GM19035 (cell line): ENCODE data around the gene CDV3.
A peak's percentile ranks its signal among the peaks of the same experiment; 100 is the strongest.

Source experiments
- ATAC-seq: cut with Tn5 transposase; IDR thresholded peaks from one replicate; pipeline ENCODE4 v1.9.1; 2021; ENCODE audit not compliant: unreplicated experiment

CDV3 gene

DNA sequence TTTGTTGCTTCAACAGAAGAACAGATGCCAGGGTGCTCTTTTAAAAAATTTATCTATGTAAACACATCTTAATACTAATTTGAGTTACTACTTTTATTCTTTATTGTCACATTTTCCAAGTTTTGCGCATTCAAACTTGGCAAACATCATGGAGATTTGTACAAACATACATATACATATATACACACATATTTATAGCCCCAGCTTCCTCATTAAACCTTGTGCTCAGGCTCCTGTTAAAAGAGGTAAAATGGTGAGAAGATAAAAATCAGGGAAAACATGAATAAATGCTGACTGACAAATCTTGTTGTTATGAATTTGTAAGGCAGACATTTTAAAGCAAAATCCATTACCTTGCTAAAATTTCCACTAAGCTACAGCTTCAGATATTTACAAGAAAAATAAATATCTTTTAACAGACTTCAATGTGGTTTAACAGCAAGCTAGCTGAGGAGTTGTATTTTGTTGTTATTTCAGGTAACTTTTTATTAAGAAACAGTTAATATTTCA lies 27.1 kb downstream of the CDV3 start:
- ATAC-seq: no peak

DNA sequence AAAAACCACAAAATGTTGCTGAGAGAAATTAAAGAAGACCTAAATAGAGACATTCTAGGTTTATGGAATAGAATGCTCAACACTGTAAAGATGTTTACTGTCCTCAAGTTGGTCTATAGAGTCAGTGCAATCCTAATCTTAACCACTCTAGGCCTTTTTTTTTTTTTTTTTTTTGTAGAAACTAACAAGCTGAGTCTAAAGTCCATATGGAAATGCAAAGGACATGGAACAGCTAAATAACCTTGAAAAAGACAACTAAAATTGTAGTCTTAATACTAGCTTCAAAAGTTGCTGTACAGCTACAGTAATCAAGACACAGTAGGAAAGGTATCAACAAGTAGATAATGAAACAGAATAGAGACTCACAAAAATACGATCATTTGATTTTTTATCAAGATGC lies 32.9 kb downstream of the CDV3 start:
- no peak for ATAC-seq

GRCh38 chr3:133606902-133607301 lies 33.4 kb downstream of the CDV3 start:
- ATAC-seq: no peak

GRCh38 chr3:133607816-133608215 lies 34.3 kb downstream of the CDV3 start:
- ATAC-seq: no peak

DNA sequence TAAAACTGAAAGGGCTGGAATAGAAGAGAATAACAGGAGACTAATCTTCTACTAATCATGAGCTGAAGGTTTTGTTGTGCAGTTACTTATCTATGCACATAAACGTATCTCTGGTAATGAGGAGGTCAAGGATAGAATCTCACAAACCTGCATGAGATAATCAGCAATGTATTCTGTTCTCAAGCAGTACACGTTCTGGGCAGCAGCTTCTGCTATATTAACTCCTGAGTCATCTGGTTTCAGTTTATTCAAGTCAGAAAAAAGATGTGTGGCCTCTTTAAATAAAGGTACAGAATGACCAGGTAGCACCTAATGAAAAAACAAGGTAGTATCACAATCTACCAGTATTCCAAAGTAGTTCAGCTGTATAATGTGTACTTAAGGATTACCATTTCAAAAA lies 34.9 kb downstream of the CDV3 start:
- no peak for ATAC-seq

DNA sequence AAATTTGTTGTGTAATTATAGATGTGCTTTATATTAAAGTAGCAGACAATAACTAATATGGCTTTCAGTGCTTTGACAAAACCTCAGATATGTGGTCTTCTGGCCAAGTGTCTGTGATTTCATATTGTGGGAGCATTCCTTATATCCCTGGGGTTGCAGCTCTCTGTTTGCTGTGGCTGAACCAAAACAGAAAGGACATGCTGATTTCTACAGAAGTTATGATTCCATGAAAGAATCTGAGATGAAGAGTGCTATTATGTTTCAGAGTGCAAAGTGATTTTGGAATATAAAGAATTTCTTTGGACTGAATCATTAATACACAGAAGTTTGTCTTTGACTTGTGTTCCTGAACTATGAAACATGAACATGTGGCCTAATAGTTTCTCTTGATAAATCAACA lies 36.5 kb downstream of the CDV3 start:
- no peak for ATAC-seq

- no peak for ATAC-seq
Measured at GRCh38 chr3:133611534-133611933, 38.0 kb downstream of the CDV3 start.

DNA sequence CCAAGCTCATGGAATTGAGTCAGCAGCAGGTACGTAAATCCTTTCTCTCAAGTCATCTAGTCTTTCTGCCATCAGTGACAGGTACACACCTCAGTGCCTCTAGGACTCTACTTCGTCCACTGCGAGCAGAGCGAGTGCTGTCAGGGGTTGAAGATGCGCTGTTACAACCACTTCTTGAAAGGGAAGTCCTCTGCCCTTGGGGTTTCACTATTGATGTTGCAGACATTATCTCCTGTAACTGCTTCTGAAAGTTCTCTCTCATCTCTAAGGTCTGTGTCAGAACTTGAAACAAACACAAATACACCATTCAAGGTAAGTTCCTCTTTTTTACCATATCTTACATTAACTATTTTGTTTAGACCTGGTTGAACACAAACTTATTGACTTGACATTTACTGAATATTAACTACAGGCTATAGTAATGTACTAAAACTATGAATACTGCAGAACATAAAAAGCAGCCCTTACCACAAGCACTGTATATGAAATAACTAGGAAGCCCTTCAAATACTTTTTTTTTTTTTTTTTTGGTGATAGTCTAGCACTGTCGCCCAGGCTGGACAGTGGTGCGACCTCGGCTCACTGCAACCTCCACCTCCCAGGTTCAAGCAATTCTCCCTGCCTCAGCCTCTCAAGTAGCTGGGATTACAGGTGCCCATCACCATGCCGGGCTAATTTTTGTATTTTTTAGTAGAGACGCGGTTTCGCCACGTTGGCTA lies 46.7 kb downstream of the CDV3 start:
- ATAC-seq: peak; percentile 100

- no peak for ATAC-seq
Measured at GRCh38 chr3:133627789-133628188, 54.3 kb downstream of the CDV3 start.

- ATAC-seq: no peak
Measured at GRCh38 chr3:133629146-133629545, 55.7 kb downstream of the CDV3 start.

DNA sequence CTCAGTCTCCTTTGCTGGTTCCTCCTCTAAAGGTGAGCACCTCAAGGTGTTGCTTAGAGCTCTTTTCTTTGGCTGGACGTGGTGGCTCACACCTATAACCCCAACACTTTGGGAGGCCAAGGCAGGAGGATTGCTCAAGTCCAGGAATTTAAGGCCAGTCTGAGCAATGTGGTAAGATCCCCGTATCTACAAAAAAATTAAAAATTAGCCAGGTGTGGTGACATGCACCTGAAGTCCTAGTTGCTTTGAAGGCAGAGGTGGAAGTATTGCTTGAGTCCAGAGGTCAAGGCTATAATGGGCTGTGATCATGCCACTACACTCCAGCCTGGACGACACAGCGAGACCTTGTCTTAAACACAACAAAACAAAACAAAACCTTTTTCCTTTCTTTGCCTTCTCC lies 60.0 kb downstream of the CDV3 start:
- ATAC-seq: no peak
